Measurements from ENCODE around the gene CLSTN3. TPM values are rescaled to one million over a fixed set of nuclear protein-coding genes. Genes with fewer than 3 reads are reported as not detected.

Gene CLSTN3
- total and polyA plus RNA-seq, 2 donors (not counting 3 experiments of a cell fraction or from before 2014, with no cell fraction given), result 27.8 to 45.9 TPM

GRCh38 chr12:7114851-7115250, 15.3 kb upstream of the CLSTN3 start:
- Histone ChIP-seq H3K9me1 (replicated peaks; ENCODE audit: control insufficient read depth, extremely low read depth, insufficient read depth, low read length) (no peaks in the 10 kb centered on the region), H3K4me3 (replicated peaks in 1 of 3; ENCODE audit: insufficient read depth in 1 of 3, low read depth in 1 of 3, low read length in 3 of 3) (no peak overlapping the region), H3K4me2 (ENCODE audit: insufficient read depth, low read length) (no peak overlapping the region), H3K4me1 (ENCODE audit: control insufficient read depth, extremely low read depth, insufficient read depth, low read length) (no peaks in the 10 kb centered on the region), H3K27me3 (ENCODE audit: control insufficient read depth in 2 of 2, insufficient read depth in 2 of 2, low read length in 2 of 2) (no peaks in the 10 kb centered on the region), H4K20me1 (replicated peaks; ENCODE audit: control insufficient read depth, extremely low read depth, insufficient read depth, low read length) (no peaks in the 10 kb centered on the region), H3K27ac (ENCODE audit: insufficient read depth, low read depth, low read length) (no peak overlapping the region), H3K36me3 (ENCODE audit: control insufficient read depth in 2 of 2, extremely low read depth in 1 of 2, insufficient read depth in 2 of 2, low read length in 2 of 2) (no peaks in the 10 kb centered on the region), H3K9ac (replicated peaks; ENCODE audit: extremely low read depth, insufficient read depth, low read length) (no peak overlapping the region), H2AFZ (ENCODE audit: low read depth, low read length) (no peak overlapping the region), H3K9me3 (replicated peaks; ENCODE audit: control insufficient read depth, insufficient read depth, low read length) (no peaks in the 10 kb centered on the region), H3K79me2 (ENCODE audit: control insufficient read depth, insufficient read depth, low read length) (no peaks in the 10 kb centered on the region)
- ChIA-PET POLR2A (no interaction called here), CTCF (interaction anchor here (0.6 to 2.3 kb wide), 2 partner anchors 9 to 246 kb away, joined by 3 to 17 read pairs; no protein-coding TSS in a partner anchor)
- no peak for DNase-seq (ENCODE audit: low read depth, low spot score)
- intact Hi-C loops (cut with micrococcal nuclease) (no loop called here), dilution Hi-C loops (cut with MboI; ENCODE audit: extremely low pct_ligation_motif_present, low sequenced_read_pairs) (no loop called here)
- FAIRE-seq, result no peak
- BruUV-seq (replicated peaks), result no TSS peak
- TF ChIP-seq MAX (IDR thresholded peaks at IDR 0.05; ENCODE audit: insufficient read depth, insufficient read length) (no peak), EZH2 (IDR thresholded peaks at IDR 0.05; ENCODE audit: borderline replicate concordance, low read depth, low read length, severe bottlenecking) (no peak), POLR2A (IDR thresholded peaks at IDR 0.05; ENCODE audit: low read depth, low read length) (no peak), MYC (IDR thresholded peaks at IDR 0.05; ENCODE audit: low read depth, low read length) (no peak), GATA2 (IDR thresholded peaks at IDR 0.05; ENCODE audit: insufficient read depth, insufficient read length, low read depth, low read length) (no peak)

GRCh38 chr12:7116196-7116595, 14.0 kb upstream of the CLSTN3 start:
- H3K4me2 ChIP-seq (ENCODE audit: insufficient read depth, low read length), result no peak overlapping the region
- no peak for FAIRE-seq

More at GRCh38 chr12:7116196-7116595, 14.0 kb upstream of the CLSTN3 start:
- no peaks in the 10 kb centered on the region for H3K27me3 ChIP-seq (ENCODE audit: control insufficient read depth in 2 of 2, insufficient read depth in 2 of 2, low read length in 2 of 2)
- BruUV-seq (replicated peaks), result no TSS peak
- H3K79me2 ChIP-seq (ENCODE audit: control insufficient read depth, insufficient read depth, low read length), result no peaks in the 10 kb centered on the region
- H3K36me3 ChIP-seq (ENCODE audit: control insufficient read depth in 2 of 2, extremely low read depth in 1 of 2, insufficient read depth in 2 of 2, low read length in 2 of 2), result no peaks in the 10 kb centered on the region
- H4K20me1 ChIP-seq (replicated peaks; ENCODE audit: control insufficient read depth, extremely low read depth, insufficient read depth, low read length), result no peaks in the 10 kb centered on the region
- H3K27ac ChIP-seq (ENCODE audit: insufficient read depth, low read depth, low read length), result no peak overlapping the region
- dilution Hi-C loops (cut with MboI; ENCODE audit: extremely low pct_ligation_motif_present, low sequenced_read_pairs) (no loop called here), intact Hi-C loops (cut with micrococcal nuclease) (no loop called here)
- TF ChIP-seq MAX (IDR thresholded peaks at IDR 0.05; ENCODE audit: insufficient read depth, insufficient read length) (no peak), FOS (IDR thresholded peaks at IDR 0.05; ENCODE audit: borderline replicate concordance, insufficient read depth, low read length) (no peak), MYC (IDR thresholded peaks at IDR 0.05; ENCODE audit: low read depth, low read length) (no peak), GATA2 (IDR thresholded peaks at IDR 0.05; ENCODE audit: insufficient read depth, insufficient read length, low read depth, low read length) (no peak), POLR2AphosphoS5 (IDR thresholded peaks at IDR 0.05; ENCODE audit: insufficient read depth, low read depth, low read length) (no peak), POLR2A (IDR thresholded peaks at IDR 0.05; ENCODE audit: low read depth, low read length) (no peak), CTCF (IDR thresholded peaks at IDR 0.05; ENCODE audit: extremely low read depth in 1 of 2, insufficient read depth in 1 of 2, low read depth in 1 of 2, low read length in 2 of 2) (no peak), JUN (IDR thresholded peaks at IDR 0.05; ENCODE audit: borderline replicate concordance, insufficient read depth, insufficient read length, low read depth) (no peak), EZH2 (IDR thresholded peaks at IDR 0.05; ENCODE audit: borderline replicate concordance, low read depth, low read length, severe bottlenecking) (no peak)
- no peak overlapping the region for H2AFZ ChIP-seq (ENCODE audit: low read depth, low read length)
- ChIA-PET CTCF (no interaction called here), POLR2A (no interaction called here)
- no peak overlapping the region for H3K4me3 ChIP-seq (replicated peaks in 1 of 3; ENCODE audit: insufficient read depth in 1 of 3, low read depth in 1 of 3, low read length in 3 of 3)
- no peak overlapping the region for H3K9ac ChIP-seq (replicated peaks; ENCODE audit: extremely low read depth, insufficient read depth, low read length)
- H3K9me1 ChIP-seq (replicated peaks; ENCODE audit: control insufficient read depth, extremely low read depth, insufficient read depth, low read length), result no peaks in the 10 kb centered on the region
- H3K4me1 ChIP-seq (ENCODE audit: control insufficient read depth, extremely low read depth, insufficient read depth, low read length), result no peaks in the 10 kb centered on the region
- DNase-seq (ENCODE audit: low read depth, low spot score), result no peak
- no peaks in the 10 kb centered on the region for H3K9me3 ChIP-seq (replicated peaks; ENCODE audit: control insufficient read depth, insufficient read depth, low read length)

All from endothelial cell of umbilical vein (primary cell).